Osteoblast (primary cell): ENCODE data around the gene TNFAIP8. TPM values are rescaled to one million over a fixed set of nuclear protein-coding genes. Genes with fewer than 3 reads are reported as not detected.
A peak's percentile ranks its signal among the peaks of the same experiment; 100 is the strongest.

Experiments
- DNase-seq: peaks from one replicate; pipeline ENCODE4 v3.0.0; 2011; ENCODE audit warnings: low spot score, mixed read lengths; ENCODE audit not compliant: insufficient read length; ENCODE audit errors: missing footprints
- H2AFZ ChIP-seq: 2 replicates; pipeline ENCODE4 v1.6.0; 2011; ENCODE audit warnings: mild to moderate bottlenecking, low read length
- H3K27ac ChIP-seq: 2 replicates; pipeline ENCODE4 v1.5.1; 2011; ENCODE audit warnings: mild to moderate bottlenecking, low read depth, low read length, moderate library complexity
- H3K27me3 ChIP-seq: 2 replicates; pipeline ENCODE4 v1.6.0; 2012; ENCODE audit warnings: mild to moderate bottlenecking, control low read depth, inconsistent platforms, low read length, moderate library complexity; ENCODE audit not compliant: insufficient read depth
- H3K36me3 ChIP-seq: 2 replicates; pipeline ENCODE4 v1.5.1; 2011; ENCODE audit warnings: mild to moderate bottlenecking, low read length, control low read depth, moderate library complexity; ENCODE audit not compliant: insufficient read depth
- H3K4me1 ChIP-seq: 2 replicates; pipeline ENCODE4 v1.5.1; 2011; ENCODE audit warnings: mild to moderate bottlenecking, low read length, control low read depth, moderate library complexity; ENCODE audit not compliant: insufficient read depth
- H3K4me2 ChIP-seq: 2 replicates; pipeline ENCODE4 v1.6.0; 2011; ENCODE audit warnings: mild to moderate bottlenecking, low read length; ENCODE audit not compliant: insufficient read depth
- H3K4me3 ChIP-seq: fragments of 200-600 bp; sonication (generic); 3 replicates; pipeline ENCODE4 v1.5.1; 2012; ENCODE audit warnings: mild to moderate bottlenecking, low read length, inconsistent platforms; ENCODE audit not compliant: insufficient read depth
- H3K79me2 ChIP-seq: 2 replicates; pipeline ENCODE4 v1.6.0; 2012; ENCODE audit warnings: mild to moderate bottlenecking, low read length, control low read depth, inconsistent platforms; ENCODE audit not compliant: insufficient read depth
- H3K9me3 ChIP-seq: 2 replicates; pipeline ENCODE4 v1.5.1; 2011; ENCODE audit warnings: low read depth, low read length, control low read depth
- H4K20me1 ChIP-seq: 2 replicates; pipeline ENCODE4 v1.6.0; 2012; ENCODE audit warnings: mild to moderate bottlenecking, low read length, control low read depth; ENCODE audit not compliant: insufficient read depth
- CTCF ChIP-seq: IDR thresholded peaks from 2 replicates; pipeline ENCODE4 v1.5.1; 2011; ENCODE audit warnings: mild to moderate bottlenecking, low read depth, low read length, moderate library complexity; ENCODE audit errors: extremely low read depth
- total RNA-seq: library from RNA; depleted of rRNA; stranded (reverse); fragments of >200 nt; gene quantifications from 2 replicates; pipeline ENCODE4 v1.2.3, GENCODE V29; 2012

The TNFAIP8 gene
- total RNA-seq, 1 donor: 23.2 TPM

GRCh38 chr5:119397518-119398380, 41.9 kb downstream of the TNFAIP8 start:
- no peaks in the 10 kb centered on the region for H4K20me1 ChIP-seq
- TF ChIP-seq CTCF: no peak
- no peaks in the 10 kb centered on the region for H3K36me3 ChIP-seq
- H2AFZ ChIP-seq: peak overlapping the region; percentile 3
- H3K27ac ChIP-seq: peak overlapping the region; percentile 77
- H3K4me2 ChIP-seq: peak overlapping the region; percentile 56
- H3K9me3 ChIP-seq: no peaks in the 10 kb centered on the region
- no peak for DNase-seq
- peaks cover 39% of the 10 kb centered on the region for H3K4me1 ChIP-seq
- H3K4me3 ChIP-seq: peak overlapping the region; percentile 19
- no peaks in the 10 kb centered on the region for H3K27me3 ChIP-seq
- no peaks in the 10 kb centered on the region for H3K79me2 ChIP-seq

GRCh38 chr5:119398727-119399466, 43.1 kb downstream of the TNFAIP8 start:
- Histone ChIP-seq H3K4me3 (no peak overlapping the region), H3K4me2 (peak overlapping the region; percentile 56), H3K79me2 (no peaks in the 10 kb centered on the region), H3K27me3 (no peaks in the 10 kb centered on the region), H4K20me1 (no peaks in the 10 kb centered on the region), H3K27ac (peak overlapping the region; percentile 37), H3K4me1 (peaks cover 28% of the 10 kb centered on the region), H3K9me3 (no peaks in the 10 kb centered on the region), H3K36me3 (no peaks in the 10 kb centered on the region), H2AFZ (peak overlapping the region; percentile 65)
- TF ChIP-seq CTCF: no peak
- DNase-seq: no peak

GRCh38 chr5:119400245-119400644, 44.4 kb downstream of the TNFAIP8 start:
- Histone ChIP-seq H3K4me1 (peaks cover 25% of the 10 kb centered on the region), H2AFZ (no peak overlapping the region), H3K27ac (no peak overlapping the region), H3K4me3 (no peak overlapping the region), H3K4me2 (no peak overlapping the region), H4K20me1 (no peaks in the 10 kb centered on the region), H3K9me3 (no peaks in the 10 kb centered on the region), H3K27me3 (no peaks in the 10 kb centered on the region), H3K79me2 (no peaks in the 10 kb centered on the region), H3K36me3 (no peaks in the 10 kb centered on the region)
- no peak for DNase-seq
- TF ChIP-seq CTCF: no peak

- Histone ChIP-seq H4K20me1 (no peaks in the 10 kb centered on the region), H3K27ac (no peak overlapping the region), H2AFZ (no peak overlapping the region), H3K4me2 (no peak overlapping the region), H3K36me3 (no peaks in the 10 kb centered on the region), H3K27me3 (no peaks in the 10 kb centered on the region), H3K79me2 (no peaks in the 10 kb centered on the region), H3K9me3 (no peaks in the 10 kb centered on the region), H3K4me1 (peaks cover 23% of the 10 kb centered on the region), H3K4me3 (no peak overlapping the region)
- TF ChIP-seq CTCF: no peak
- no peak for DNase-seq
Observed at GRCh38 chr5:119402081-119402480, 46.3 kb downstream of the TNFAIP8 start.
